Non-pigmented ciliary epithelial cell (primary cell): ENCODE data around the gene PPM1K.

Source experiments
- DNase-seq: peaks from one replicate; pipeline ENCODE4 v3.0.0-alpha.2; 2010; ENCODE audit warnings: low read depth

PPM1K gene

GRCh38 chr4:88276952-88277710, 7.2 kb downstream of the PPM1K start:
- no peak for DNase-seq

- DNase-seq, result no peak
Observed at GRCh38 chr4:88275949-88276515, 8.3 kb downstream of the PPM1K start.

- DNase-seq, result no peak
Observed at GRCh38 chr4:88275516-88275915, 8.8 kb downstream of the PPM1K start.

GRCh38 chr4:88268913-88269312, 15.4 kb downstream of the PPM1K start:
- DNase-seq, result no peak

GRCh38 chr4:88264336-88264735, 20.0 kb downstream of the PPM1K start:
- no peak for DNase-seq

GRCh38 chr4:88257726-88258125, 26.6 kb downstream of the PPM1K start:
- DNase-seq, result no peak

GRCh38 chr4:88255111-88255510, 29.2 kb downstream of the PPM1K start:
- no peak for DNase-seq

- DNase-seq, result no peak
Observed at GRCh38 chr4:88251924-88252323, 32.4 kb downstream of the PPM1K start.

- no peak for DNase-seq
Observed at GRCh38 chr4:88247148-88247547, 37.2 kb downstream of the PPM1K start.

- no peak for DNase-seq
Observed at GRCh38 chr4:88246600-88246999, 37.8 kb downstream of the PPM1K start.

- no peak for DNase-seq
Observed at GRCh38 chr4:88244816-88245579, 39.4 kb downstream of the PPM1K start.

- DNase-seq, result no peak
Observed at GRCh38 chr4:88244056-88244455, 40.3 kb downstream of the PPM1K start.

- no peak for DNase-seq
Observed at GRCh38 chr4:88242144-88242543, 42.2 kb downstream of the PPM1K start.

- no peak for DNase-seq
Observed at GRCh38 chr4:88240297-88240714, 44.1 kb downstream of the PPM1K start.

- DNase-seq, result no peak
Observed at GRCh38 chr4:88230969-88231771, 53.2 kb downstream of the PPM1K start.

- DNase-seq, result no peak
Observed at GRCh38 chr4:88230461-88230891, 53.9 kb downstream of the PPM1K start.

- DNase-seq, result no peak
Observed at GRCh38 chr4:88227734-88228133, 56.6 kb downstream of the PPM1K start.

- no peak for DNase-seq
Observed at GRCh38 chr4:88226143-88226542, 58.2 kb downstream of the PPM1K start.

- peak; percentile 18 for DNase-seq
Observed at GRCh38 chr4:88225232-88226105, 58.9 kb downstream of the PPM1K start.

GRCh38 chr4:88223516-88223915, 60.8 kb downstream of the PPM1K start:
- no peak for DNase-seq

- no peak for DNase-seq
Observed at GRCh38 chr4:88219099-88219498, 65.3 kb downstream of the PPM1K start.
